GM23248 (cell line): ENCODE measurements around the gene SRRM4.

Experiments used
- EZH2 ChIP-seq: fragments of 200-600 bp; sonication (generic); IDR thresholded peaks from 2 replicates; pipeline ENCODE4 v1.6.1; 2018; ENCODE audit warnings: antibody characterized with exemption, mild to moderate bottlenecking; ENCODE audit not compliant: insufficient read depth, poor library complexity, severe bottlenecking
- EZH2phosphoT487 ChIP-seq: fragments of 200-600 bp; sonication (generic); IDR thresholded peaks from 2 replicates; pipeline ENCODE4 v1.6.1; 2018; ENCODE audit warnings: antibody characterized with exemption, moderate library complexity, mild to moderate bottlenecking, low read depth; ENCODE audit not compliant: insufficient read depth

GRCh38 chr12:119149270-119149669 is 167.9 kb downstream of the SRRM4 start:
- TF ChIP-seq EZH2 (no peak), EZH2phosphoT487 (no peak)
